LNCaP clone FGC (cell line): ENCODE results near the gene ZNF438.

Experiments used
- DNase-seq: peaks from one replicate; pipeline ENCODE4 v3.0.0-alpha.2; 2011; ENCODE audit warnings: low read depth
- H3K4me3 ChIP-seq: 2 replicates; pipeline ENCODE4 v1.5.1; 2011; ENCODE audit warnings: mild to moderate bottlenecking, low read depth, low read length, control low read depth
- TF ChIP-seq, protein P1 (sequence below): IDR thresholded peaks from 2 replicates; pipeline ENCODE4 v1.5.1; 2012; ENCODE audit warnings: mild to moderate bottlenecking; ENCODE audit not compliant: control insufficient read depth, insufficient read depth; ENCODE audit errors: extremely low read depth

Gene ZNF438

DNA sequence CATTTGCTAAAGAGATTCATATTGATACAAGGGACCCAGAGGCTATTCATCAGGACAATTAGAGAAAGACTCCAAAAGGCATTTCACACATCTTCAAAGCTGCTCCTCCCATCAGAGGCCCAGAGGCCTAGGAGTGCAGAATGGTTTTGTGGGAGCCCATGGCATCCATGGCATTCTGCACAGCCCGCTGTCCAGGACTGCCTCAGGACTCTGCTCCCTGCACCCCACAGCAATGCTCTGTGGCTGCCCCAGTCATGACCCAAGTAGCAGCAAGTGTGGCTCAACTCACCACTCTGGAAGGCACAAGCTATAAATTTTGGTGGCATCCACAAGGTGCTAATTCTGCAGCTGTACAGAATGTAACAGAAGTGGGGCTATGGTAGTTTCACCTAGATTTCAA, 38.5 kb downstream of the ZNF438 start:
- no peak overlapping the region for H3K4me3 ChIP-seq
- TF ChIP-seq, protein P1, sequence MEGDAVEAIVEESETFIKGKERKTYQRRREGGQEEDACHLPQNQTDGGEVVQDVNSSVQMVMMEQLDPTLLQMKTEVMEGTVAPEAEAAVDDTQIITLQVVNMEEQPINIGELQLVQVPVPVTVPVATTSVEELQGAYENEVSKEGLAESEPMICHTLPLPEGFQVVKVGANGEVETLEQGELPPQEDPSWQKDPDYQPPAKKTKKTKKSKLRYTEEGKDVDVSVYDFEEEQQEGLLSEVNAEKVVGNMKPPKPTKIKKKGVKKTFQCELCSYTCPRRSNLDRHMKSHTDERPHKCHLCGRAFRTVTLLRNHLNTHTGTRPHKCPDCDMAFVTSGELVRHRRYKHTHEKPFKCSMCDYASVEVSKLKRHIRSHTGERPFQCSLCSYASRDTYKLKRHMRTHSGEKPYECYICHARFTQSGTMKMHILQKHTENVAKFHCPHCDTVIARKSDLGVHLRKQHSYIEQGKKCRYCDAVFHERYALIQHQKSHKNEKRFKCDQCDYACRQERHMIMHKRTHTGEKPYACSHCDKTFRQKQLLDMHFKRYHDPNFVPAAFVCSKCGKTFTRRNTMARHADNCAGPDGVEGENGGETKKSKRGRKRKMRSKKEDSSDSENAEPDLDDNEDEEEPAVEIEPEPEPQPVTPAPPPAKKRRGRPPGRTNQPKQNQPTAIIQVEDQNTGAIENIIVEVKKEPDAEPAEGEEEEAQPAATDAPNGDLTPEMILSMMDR = no peak
- no peak for DNase-seq

DNA sequence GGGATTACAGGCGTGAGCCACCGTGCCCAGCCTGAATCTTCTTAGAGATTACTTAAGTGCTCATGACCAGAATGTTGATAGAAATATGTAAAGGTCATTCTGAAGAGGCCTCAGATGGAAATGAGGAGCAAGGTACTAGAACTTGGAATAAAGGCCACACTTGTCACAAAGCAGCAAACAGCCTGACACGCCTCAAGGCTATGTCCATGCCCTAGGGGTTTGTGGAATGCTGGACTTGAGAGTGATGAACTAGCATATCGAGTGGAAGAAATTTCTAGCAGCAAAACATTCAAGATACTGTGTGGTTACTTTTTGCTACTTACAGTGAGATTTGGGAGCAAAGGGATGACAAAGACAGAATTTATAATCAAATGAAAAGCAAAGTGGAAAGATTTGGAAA, 39.0 kb downstream of the ZNF438 start:
- H3K4me3 ChIP-seq = no peak overlapping the region
- DNase-seq = no peak
- TF ChIP-seq, protein P1 = no peak

DNA sequence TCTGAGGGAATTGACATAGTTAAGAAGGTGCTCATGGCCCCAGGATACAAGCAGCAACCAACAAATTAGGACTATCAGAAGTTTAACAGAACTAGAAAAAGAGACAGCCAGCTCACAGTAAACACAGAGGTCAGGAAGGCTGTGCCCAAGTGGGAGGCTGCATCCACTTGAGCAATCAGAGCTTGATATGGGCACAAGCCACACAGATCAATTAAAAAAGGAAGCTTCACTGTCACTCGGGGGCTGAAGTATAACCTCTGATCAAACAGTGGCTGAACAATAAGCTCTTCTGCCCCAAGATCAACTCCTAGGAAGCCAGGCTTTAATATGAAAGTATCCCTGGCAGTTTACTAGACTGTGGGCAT, 40.0 kb downstream of the ZNF438 start:
- DNase-seq = no peak
- TF ChIP-seq, protein P1 = no peak

DNA sequence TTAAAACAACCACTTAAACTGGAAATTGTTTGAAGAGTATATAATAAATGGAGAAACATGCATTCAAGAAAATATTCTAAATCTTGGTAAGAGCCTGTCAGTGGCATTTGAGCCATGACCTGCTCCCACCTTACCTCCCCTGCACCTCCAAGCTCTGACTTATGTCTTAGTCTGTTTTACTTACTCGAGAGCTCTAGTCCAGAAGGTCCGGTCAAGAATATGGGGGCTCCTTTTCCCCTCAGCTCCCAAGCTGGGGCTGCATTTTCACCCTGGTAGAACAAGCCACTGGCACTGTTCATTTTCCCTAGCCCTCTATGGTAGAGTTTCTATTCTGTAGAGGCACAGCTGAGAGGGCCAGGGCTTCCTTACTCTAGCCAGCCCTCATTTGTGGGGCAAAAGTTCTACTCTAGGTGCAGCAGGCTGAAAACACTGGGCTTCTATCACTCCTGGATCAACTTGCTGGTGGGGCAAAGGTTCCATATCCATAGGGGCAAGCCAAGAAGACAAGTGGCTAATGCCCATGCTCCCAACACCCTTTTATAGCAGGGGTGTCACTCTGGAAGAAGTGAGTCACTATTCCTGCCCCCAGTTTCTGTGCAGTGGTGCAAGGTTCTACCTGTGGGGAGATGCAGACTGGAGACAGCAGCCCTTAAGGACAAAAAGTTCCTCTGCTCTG, 40.6 kb downstream of the ZNF438 start:
- no peak for DNase-seq
- TF ChIP-seq, protein P1 = no peak
- no peak overlapping the region for H3K4me3 ChIP-seq

More for the DNA sequence above, 40.0 kb downstream of the ZNF438 start:
- H3K4me3 ChIP-seq = no peak overlapping the region

DNA sequence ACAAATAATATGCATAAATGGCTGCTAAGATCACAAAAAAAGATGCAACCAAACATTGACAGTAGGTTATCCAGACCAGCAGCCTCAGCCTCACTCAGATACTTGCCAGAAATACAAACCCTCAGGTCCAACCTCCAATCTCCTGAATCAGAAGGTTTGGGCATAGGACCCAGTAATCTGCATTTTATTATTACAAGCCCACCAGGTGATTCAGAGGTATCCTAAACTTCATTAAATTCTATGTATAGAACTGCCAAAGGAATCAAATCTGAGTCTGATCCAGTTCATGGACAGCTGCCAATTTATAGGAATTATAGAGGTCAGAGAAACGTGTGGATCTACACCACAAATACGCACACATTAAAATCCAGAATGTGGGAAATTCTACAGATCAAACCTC, 41.3 kb downstream of the ZNF438 start:
- TF ChIP-seq, protein P1 = no peak
- H3K4me3 ChIP-seq = no peak overlapping the region
- no peak for DNase-seq

DNA sequence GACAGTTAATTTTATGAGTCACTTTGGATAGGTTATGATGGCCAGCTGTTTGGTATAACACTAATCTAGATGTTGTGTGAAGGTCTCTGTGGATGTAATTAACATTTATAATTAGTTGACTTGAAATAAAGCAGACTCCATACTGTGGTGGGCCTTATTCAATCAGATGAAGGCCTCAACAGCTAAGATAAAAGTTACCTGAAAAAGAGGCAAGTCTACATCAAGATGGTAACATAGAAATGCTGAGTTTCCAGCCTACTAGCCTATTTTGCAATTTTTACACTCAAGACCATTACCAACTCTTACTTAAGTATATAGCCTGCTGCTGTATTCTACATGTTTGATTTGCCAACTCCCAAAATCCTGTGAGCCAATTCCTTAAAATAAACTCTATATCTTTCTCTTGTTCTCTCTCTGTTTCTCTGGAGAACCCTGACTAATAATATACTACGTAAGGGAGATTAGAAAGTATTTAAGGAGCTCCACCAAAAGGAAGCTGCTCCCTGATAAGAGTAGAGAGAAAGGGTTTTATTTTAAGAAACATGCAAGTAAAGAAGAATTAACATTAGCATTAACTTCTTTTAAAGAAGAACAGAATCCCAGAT, 42.7 kb downstream of the ZNF438 start:
- TF ChIP-seq, protein P1 = no peak
- H3K4me3 ChIP-seq = no peak overlapping the region
- DNase-seq = no peak

DNA sequence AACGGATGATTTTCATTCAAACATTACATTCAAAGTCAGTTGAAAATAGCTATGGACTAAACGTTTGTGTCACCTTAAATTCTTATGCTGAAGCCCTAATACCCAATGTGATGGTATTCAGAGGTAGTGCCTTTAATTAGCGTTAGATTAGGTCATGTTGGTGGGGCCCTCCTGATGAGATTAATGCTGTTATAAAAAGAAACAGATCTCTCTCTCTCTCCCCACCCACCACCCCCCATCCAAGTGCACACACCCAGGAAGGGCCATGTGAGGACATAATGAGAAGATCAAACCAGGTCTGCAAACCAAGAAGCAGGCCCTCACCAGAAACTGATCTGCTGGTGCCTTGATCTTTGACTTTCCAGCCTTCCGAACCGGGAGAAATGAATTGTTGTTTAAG, 44.2 kb downstream of the ZNF438 start:
- DNase-seq = no peak
- TF ChIP-seq, protein P1 = no peak
- H3K4me3 ChIP-seq = no peak overlapping the region
